ENCODE data around the gene RAB4A. TPM values are rescaled to one million over a fixed set of nuclear protein-coding genes. Genes with fewer than 3 reads are reported as not detected.

The RAB4A gene
- total and polyA plus RNA-seq, 9 of the 15 experiments (the other 6 are each of a cell fraction or from before 2014, with no cell fraction given), result 8.3 to 61.0 (median 26.7) TPM

- peak; percentile 30; the same call in 1 of the 2 replicates for TF ChIP-seq CEBPG (CRISPR knock-in tag; IDR thresholded peaks at IDR 0.05)
- no peak for TF ChIP-seq CEBPG (tag; conservative IDR thresholded peaks at IDR 0.05 in 1 of 2, IDR thresholded peaks at IDR 0.05 in 1 of 2)
- no peak for TF ChIP-seq ZNF41 (CRISPR knock-in tag; conservative IDR thresholded peaks at IDR 0.05)
- TF ChIP-seq E2F4 (CRISPR knock-in tag; IDR thresholded peaks at IDR 0.05; ENCODE audit: low read depth), result no peak
- no peak for TF ChIP-seq AFF1 (IDR thresholded peaks at IDR 0.05; ENCODE audit: low read depth in 1 of 2, partially characterized antibody in 2 of 2)
- 0 out of 2 replicates have a peak, but pooled peaks have one; percentile 23 for TF ChIP-seq CAMTA2 (CRISPR knock-in tag; conservative IDR thresholded peaks at IDR 0.05)
- TF ChIP-seq ZNF785 (CRISPR knock-in tag; IDR thresholded peaks at IDR 0.05), result no peak
- TF ChIP-seq ARNT (IDR thresholded peaks at IDR 0.05), result no peak
- TF ChIP-seq EHMT2 (IDR thresholded peaks at IDR 0.05), result no peak
- TF ChIP-seq CHD7 (IDR thresholded peaks at IDR 0.05; ENCODE audit: low read depth, low read length), result no peak
- no peak for TF ChIP-seq ZNF354B (CRISPR knock-in tag; IDR thresholded peaks at IDR 0.05)
These were observed 76.6 kb downstream of the RAB4A start (continued) for GRCh38 chr1:229347528-229347927.
